HepG2 (cell line): ENCODE results near the gene TTC23L. TPM values are rescaled to one million over a fixed set of nuclear protein-coding genes. Genes with fewer than 3 reads are reported as not detected.

Experiments
- ATAC-seq: fragments of 200-7000 bp; cut with Tn5 transposase; 3 replicates; pipeline ENCODE4 v1.9.1; 2020; ENCODE audit warnings: mild to moderate bottlenecking, moderate library complexity
- BruUV-seq: library from RNA; stranded (reverse); fragments of 400-500 nt; replicated peaks from 2 replicates; lab custom pipeline; 2021; lab: Mats Ljungman, UMichigan
- CTCF ChIA-PET: fragments of 300-600 bp; formaldehyde crosslinking; extraction: SDS; loops from one replicate; lab custom pipeline; 2021; ENCODE audit warnings: low total read pairs, inconsistent platforms, low intra/inter-chr PET ratio; lab: Yijun Ruan, JAX
- POLR2A ChIA-PET: fragments of 350-600 bp; sonication (Branson Sonifier 250); formaldehyde crosslinking; loops from one replicate; lab custom pipeline; 2020; ENCODE audit warnings: antibody characterized with exemption, inconsistent platforms; lab: Yijun Ruan, JAX
- DNase-seq: peaks from one replicate; pipeline ENCODE4 v3.0.0-alpha.2; 2015; ENCODE audit warnings: low spot score
- FAIRE-seq: peaks from 3 replicates; lab custom pipeline; 2011; peaks lifted over from hg19 to GRCh38; lab: Jason Lieb, UNC
- H2AFZ ChIP-seq: one replicate; pipeline ENCODE4 v1.6.1; 2011; ENCODE audit warnings: low read length, inconsistent platforms
- H3K27ac ChIP-seq: fragments of 300-600 bp; 3 replicates; pipeline ENCODE4 v1.8.0; 2011; ENCODE audit warnings: mixed run types, mild to moderate bottlenecking, mixed read lengths, low read length, inconsistent platforms; ENCODE audit not compliant: insufficient read depth; ENCODE audit errors: extremely low read length
- H3K27me3 ChIP-seq, 2 experiments: fragments of 200-600 bp in 1 of 2; 2 replicates in 1 of 2; 3 replicates in 1 of 2; pipeline versions ENCODE4 v1.6.0 to v1.8.0; 2011; ENCODE audit warnings: low read length in 2 of 2, mild to moderate bottlenecking in 2 of 2, moderate library complexity in 2 of 2, inconsistent platforms in 1 of 2; ENCODE audit not compliant: insufficient read depth in 2 of 2, control insufficient read depth in 1 of 2
- H3K36me3 ChIP-seq, 2 experiments: fragments of 200-600 bp in 1 of 2; replicated peaks in 1 of 2; 2 replicates in 1 of 2; 3 replicates in 1 of 2; pipeline versions ENCODE4 v1.5.1 to v1.8.0; 2011; ENCODE audit warnings: low read length in 2 of 2, inconsistent platforms in 1 of 2; ENCODE audit not compliant: insufficient read depth in 2 of 2, control insufficient read depth in 1 of 2
- H3K4me1 ChIP-seq: 2 replicates; pipeline ENCODE4 v1.5.1; 2012; ENCODE audit warnings: low read length, inconsistent platforms; ENCODE audit not compliant: insufficient read depth
- H3K4me2 ChIP-seq: 2 replicates; pipeline ENCODE4 v1.6.0; 2011; ENCODE audit warnings: low read depth, low read length, inconsistent platforms
- H3K4me3 ChIP-seq, 3 experiments: fragments of 200-600 bp in 1 of 3; sonication (generic), shearing (Covaris generic) in 1 of 3; replicated peaks in 1 of 3; 2 replicates each; pipeline ENCODE4 v1.5.1; 2011 to 2016; ENCODE audit warnings: low read length in 3 of 3, inconsistent platforms in 2 of 3, low read depth in 2 of 3, mild to moderate bottlenecking in 2 of 3, control low read depth in 1 of 3, mixed read lengths in 1 of 3; ENCODE audit not compliant: insufficient read depth in 1 of 3
- H3K79me2 ChIP-seq: one replicate; pipeline ENCODE4 v1.6.1; 2011; ENCODE audit warnings: low read length, inconsistent platforms; ENCODE audit not compliant: insufficient read depth
- H3K9ac ChIP-seq: 2 replicates; pipeline ENCODE4 v1.6.0; 2011; ENCODE audit warnings: mild to moderate bottlenecking, low read depth, low read length, inconsistent platforms; ENCODE audit not compliant: insufficient read depth
- H3K9me3 ChIP-seq: 2 replicates; pipeline ENCODE4 v1.5.1; 2012; ENCODE audit warnings: mild to moderate bottlenecking, low read length
- H4K20me1 ChIP-seq: 2 replicates; pipeline ENCODE4 v1.6.0; 2011; ENCODE audit warnings: inconsistent platforms, mild to moderate bottlenecking, low read length, moderate library complexity; ENCODE audit not compliant: insufficient read depth
- CAMTA2 ChIP-seq: sonication (generic); formaldehyde crosslinking; IDR thresholded peaks from 2 replicates; pipeline ENCODE4 v1.4.0; 2020; ENCODE audit warnings: mild to moderate bottlenecking, missing genetic modification reagents, borderline replicate concordance
- CEBPB ChIP-seq: IDR thresholded peaks from 2 replicates; pipeline ENCODE4 v1.6.1; 2011; ENCODE audit warnings: low read depth, low read length, improper control_type of control experiment, borderline replicate concordance
- CEBPG ChIP-seq: IDR thresholded peaks from 2 replicates; pipeline ENCODE4 v1.6.1; 2016
- MAFK ChIP-seq, 2 experiments: IDR thresholded peaks in 1 of 2; conservative IDR thresholded peaks in 1 of 2; 2 replicates each; pipeline ENCODE4 v1.6.1; 2011; ENCODE audit warnings: improper control_type of control experiment in 2 of 2, low read length in 2 of 2
- MXI1 ChIP-seq: IDR thresholded peaks from 3 replicates; pipeline ENCODE4 v1.6.1; 2012; ENCODE audit warnings: low read depth, low read length, inconsistent platforms, borderline replicate concordance
- REXO4 ChIP-seq: sonication (generic); formaldehyde crosslinking; IDR thresholded peaks from 2 replicates; pipeline ENCODE4 v1.8.0; 2022; ENCODE audit warnings: missing genetic modification reagents, mild to moderate bottlenecking, borderline replicate concordance
- SUZ12 ChIP-seq: fragments of 150-350 bp; IDR thresholded peaks from 2 replicates; pipeline ENCODE4 v1.6.1; 2014; ENCODE audit warnings: low read depth, low read length
- ZNF253 ChIP-seq: sonication (generic); formaldehyde crosslinking; IDR thresholded peaks from 2 replicates; pipeline ENCODE4 v1.8.0; 2022; ENCODE audit warnings: mild to moderate bottlenecking, missing genetic modification reagents, borderline replicate concordance
- ZNF260 ChIP-seq: sonication (generic); formaldehyde crosslinking; IDR thresholded peaks from 2 replicates; pipeline ENCODE4 v1.4.0; 2020; ENCODE audit warnings: missing genetic modification reagents, low read depth, mild to moderate bottlenecking, borderline replicate concordance
- WGBS: methylation state at CpG from one replicate; pipeline ENCODE4 v1.1.6; 2017; ENCODE audit warnings: low lambda C conversion rate; 5-methylcytosine and 5-hydroxymethylcytosine counted together
- in situ Hi-C: cut with HindIII; loops from 2 replicates; pipeline ENCODE4 v1.10.0; 2017; ENCODE audit warnings: low pct_unique_long_range_greater_than_20kb; ENCODE audit not compliant: extremely low pct_ligation_motif_present
- intact Hi-C: fragments of 100-400 bp; cut with micrococcal nuclease; formaldehyde crosslinking; loops from one replicate; pipeline ENCODE4 v1.10.0; 2022; ENCODE audit not compliant: unreplicated experiment
- polyA plus RNA-seq, 8 experiments: library from polyadenylated mRNA; depleted of rRNA in 3 of 8; stranded (reverse) in 7 of 8; unstranded in 1 of 8; fragments of >200 nt; fragmentation: Illumina TruSeq in 4 of 8; extraction: Trizol in 4 of 8; gene quantifications; 2 replicates each; pipeline versions ENCODE4 v1.2.1 to v1.2.3, GENCODE V29; 2011 to 2016; ENCODE audit warnings: low read depth in 4 of 8, missing spikeins in 1 of 8, mixed read lengths in 1 of 8; ENCODE audit not compliant: insufficient read depth in 1 of 8
- total RNA-seq, 5 experiments: library from RNA; depleted of rRNA; stranded (reverse); fragments of >200 nt; fragmentation: Illumina TruSeq; extraction: Trizol; gene quantifications; 2 replicates each; pipeline ENCODE4 v1.2.3, GENCODE V29; 2016; ENCODE audit warnings: low read depth in 1 of 5
- TF ChIP-seq, protein P1 (sequence below): sonication (generic); formaldehyde crosslinking; IDR thresholded peaks from 2 replicates; pipeline ENCODE4 v1.4.0; 2020; ENCODE audit warnings: mild to moderate bottlenecking, missing genetic modification reagents
- TF ChIP-seq, protein P2 (sequence below): sonication (generic); formaldehyde crosslinking; conservative IDR thresholded peaks from 2 replicates; pipeline ENCODE4 v1.4.0; 2020; ENCODE audit warnings: missing genetic modification reagents

TTC23L gene
- total and polyA plus RNA-seq, 2 of the 13 experiments (the other 11 are each of a cell fraction or from before 2014, with no cell fraction given), result 0.37 to 1.4 TPM

DNA sequence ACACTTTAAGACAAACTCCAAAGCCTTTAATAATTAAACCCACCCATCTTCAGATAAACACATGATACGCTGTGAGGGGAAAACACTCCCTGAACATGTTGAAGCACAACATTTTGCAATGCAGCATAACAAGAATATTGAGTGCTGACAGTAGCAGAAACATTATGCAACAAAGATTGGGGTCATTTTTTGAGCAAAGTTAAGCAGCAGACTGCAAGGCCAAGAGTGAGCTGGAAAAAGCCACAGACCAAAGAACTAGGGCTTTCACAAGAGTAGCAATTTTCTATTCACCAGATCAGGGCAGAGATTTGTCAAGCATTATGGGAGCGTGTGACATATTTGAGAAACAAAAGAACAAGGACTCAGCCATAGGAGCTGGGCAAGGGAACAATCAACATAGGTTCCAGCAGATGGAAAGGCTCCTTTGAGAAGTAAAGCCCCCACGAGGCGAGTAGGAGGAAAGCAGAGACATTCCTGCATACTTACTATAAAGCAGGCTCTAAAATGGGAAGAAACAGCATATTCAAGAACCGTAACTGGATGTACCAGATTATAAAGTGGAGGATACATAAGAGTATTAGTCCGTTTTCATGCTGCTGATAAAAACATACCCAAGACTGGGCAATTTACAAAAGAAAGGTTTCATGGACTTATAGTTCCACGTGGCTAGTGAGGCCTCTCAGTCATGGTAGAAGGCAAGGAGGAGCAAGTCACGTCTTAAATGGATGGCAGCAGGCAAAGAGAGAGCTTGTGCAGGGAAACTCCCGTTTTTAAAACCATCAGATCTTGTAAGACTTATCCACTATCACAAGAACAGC lies 4.8 kb upstream of the TTC23L start:
- H3K36me3 ChIP-seq, result peaks cover 2 to 3% of the 10 kb centered on the region in 2 experiments; a peak in 2 of 5 replicates
- DNase-seq, result no peak
- CTCF ChIA-PET, result no interaction called here
- H3K79me2 ChIP-seq, result no peaks in the 10 kb centered on the region
- peak; percentile 39 for FAIRE-seq
- no peak overlapping the region for H3K27ac ChIP-seq
- no peak for TF ChIP-seq CEBPG (CRISPR knock-in tag)
- no peak for TF ChIP-seq ZNF253
- no peak for TF ChIP-seq CAMTA2
- TF ChIP-seq ZNF260, result no peak
- TF ChIP-seq CEBPB, result peak; percentile 18; the same call in 1 of the 2 replicates
- 0 out of 4 replicates have a peak, but pooled peaks of 1 of the 2 experiments have one; percentile 3 for TF ChIP-seq MAFK (conservative IDR thresholded peaks at IDR 0.05 in 1 of 2, IDR thresholded peaks at IDR 0.05 in 1 of 2; ENCODE audit: low read length in 2 of 2)
- no peak for TF ChIP-seq SUZ12
- no peak for TF ChIP-seq MXI1
- TF ChIP-seq, protein P1, sequence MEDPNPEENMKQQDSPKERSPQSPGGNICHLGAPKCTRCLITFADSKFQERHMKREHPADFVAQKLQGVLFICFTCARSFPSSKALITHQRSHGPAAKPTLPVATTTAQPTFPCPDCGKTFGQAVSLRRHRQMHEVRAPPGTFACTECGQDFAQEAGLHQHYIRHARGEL (CRISPR knock-in tag), result no peak
- no peak for TF ChIP-seq REXO4 (CRISPR knock-in tag)
- TF ChIP-seq, protein P2, sequence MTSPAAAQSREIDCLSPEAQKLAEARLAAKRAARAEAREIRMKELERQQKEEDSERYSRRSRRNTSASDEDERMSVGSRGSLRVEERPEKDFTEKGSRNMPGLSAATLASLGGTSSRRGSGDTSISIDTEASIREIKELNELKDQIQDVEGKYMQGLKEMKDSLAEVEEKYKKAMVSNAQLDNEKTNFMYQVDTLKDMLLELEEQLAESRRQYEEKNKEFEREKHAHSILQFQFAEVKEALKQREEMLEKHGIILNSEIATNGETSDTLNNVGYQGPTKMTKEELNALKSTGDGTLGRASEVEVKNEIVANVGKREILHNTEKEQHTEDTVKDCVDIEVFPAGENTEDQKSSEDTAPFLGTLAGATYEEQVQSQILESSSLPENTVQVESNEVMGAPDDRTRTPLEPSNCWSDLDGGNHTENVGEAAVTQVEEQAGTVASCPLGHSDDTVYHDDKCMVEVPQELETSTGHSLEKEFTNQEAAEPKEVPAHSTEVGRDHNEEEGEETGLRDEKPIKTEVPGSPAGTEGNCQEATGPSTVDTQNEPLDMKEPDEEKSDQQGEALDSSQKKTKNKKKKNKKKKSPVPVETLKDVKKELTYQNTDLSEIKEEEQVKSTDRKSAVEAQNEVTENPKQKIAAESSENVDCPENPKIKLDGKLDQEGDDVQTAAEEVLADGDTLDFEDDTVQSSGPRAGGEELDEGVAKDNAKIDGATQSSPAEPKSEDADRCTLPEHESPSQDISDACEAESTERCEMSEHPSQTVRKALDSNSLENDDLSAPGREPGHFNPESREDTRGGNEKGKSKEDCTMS (CRISPR knock-in tag), result no peak
- no peak overlapping the region for H2AFZ ChIP-seq
- H3K27me3 ChIP-seq, result no peaks in the 10 kb centered on the region
- ATAC-seq, result no peak
- peaks cover 10% of the 10 kb centered on the region for H3K4me1 ChIP-seq
- no TSS peak for BruUV-seq
- POLR2A ChIA-PET, result no interaction called here
- H3K4me2 ChIP-seq, result no peak overlapping the region
- in situ Hi-C loops (no loop called here), intact Hi-C loops (loop anchor here (10.0 kb wide), 1 partner anchor 79 kb away; no protein-coding TSS in a partner anchor)
- no peak overlapping the region for H3K9ac ChIP-seq
- 78% methylated on average over 9 of the region's 9 CpGs for WGBS
- no peak overlapping the region for H3K4me3 ChIP-seq
- no peaks in the 10 kb centered on the region for H3K9me3 ChIP-seq
- H4K20me1 ChIP-seq, result no peaks in the 10 kb centered on the region
